PC-3 (cell line): Measurements from ENCODE around the gene RNF20. TPM values are rescaled to one million over a fixed set of nuclear protein-coding genes. Genes with fewer than 3 reads are reported as not detected.

Experiments used
- ATAC-seq: fragments of 200-7000 bp; cut with Tn5 transposase; 2 replicates; pipeline ENCODE4 v1.9.1; 2020; ENCODE audit warnings: mild to moderate bottlenecking, moderate library complexity
- BruUV-seq: library from RNA; stranded (reverse); fragments of 400-500 nt; replicated peaks from 2 replicates; lab custom pipeline; 2021; lab: Mats Ljungman, UMichigan
- CTCF ChIA-PET: fragments of 300-600 bp; sonication (Branson Sonifier 250); formaldehyde crosslinking; loops from one replicate; lab custom pipeline; 2022; ENCODE audit warnings: antibody characterized with exemption; lab: Charles Lee
- POLR2A ChIA-PET: fragments of 300-600 bp; sonication (Branson Sonifier 250); formaldehyde crosslinking; loops from one replicate; lab custom pipeline; 2022; ENCODE audit warnings: antibody characterized with exemption; ENCODE audit not compliant: unreplicated experiment; lab: Charles Lee
- DNase-seq: peaks from one replicate; pipeline ENCODE4 v3.0.0-alpha.2; 2015
- H2AFZ ChIP-seq: fragments of 300-600 bp; sonication (generic); 2 replicates; pipeline ENCODE4 v1.6.0; 2016; ENCODE audit warnings: antibody characterized with exemption, low read length
- H3F3A ChIP-seq: fragments of 300-600 bp; sonication (generic); one replicate; pipeline ENCODE4 v1.6.0; 2017; ENCODE audit warnings: antibody characterized with exemption, low read length, control low read depth, mild to moderate bottlenecking; ENCODE audit not compliant: unreplicated experiment
- H3K27ac ChIP-seq: fragments of 300-600 bp; sonication (generic); 2 replicates; pipeline ENCODE4 v1.5.1; 2016; ENCODE audit warnings: mild to moderate bottlenecking, low read length
- H3K27me3 ChIP-seq: fragments of 300-600 bp; sonication (generic); 2 replicates; pipeline ENCODE4 v1.6.1; 2016; ENCODE audit warnings: low read length, mixed read lengths
- H3K36me3 ChIP-seq: fragments of 300-600 bp; sonication (generic); 2 replicates; pipeline ENCODE4 v1.6.1; 2016; ENCODE audit warnings: low read depth, mixed run types, low read length, mixed read lengths
- H3K4me1 ChIP-seq: fragments of 300-600 bp; sonication (generic); 2 replicates; pipeline ENCODE4 v1.5.1; 2016; ENCODE audit warnings: low read length; ENCODE audit not compliant: insufficient read depth
- H3K4me2 ChIP-seq: fragments of 300-600 bp; sonication (generic); 2 replicates; pipeline ENCODE4 v1.6.0; 2016; ENCODE audit warnings: low read length
- H3K4me3 ChIP-seq: fragments of 300-600 bp; sonication (generic); 2 replicates; pipeline ENCODE4 v1.5.1; 2016; ENCODE audit warnings: mild to moderate bottlenecking, low read length, mixed read lengths
- H3K79me2 ChIP-seq: fragments of 300-600 bp; sonication (generic); 2 replicates; pipeline ENCODE4 v1.6.1; 2017; ENCODE audit warnings: low read length, mixed read lengths
- H3K9ac ChIP-seq: fragments of 300-600 bp; sonication (generic); 2 replicates; pipeline ENCODE4 v1.6.0; 2016; ENCODE audit warnings: mild to moderate bottlenecking, low read length
- H3K9me2 ChIP-seq: fragments of 300-600 bp; sonication (generic); replicated peaks from 2 replicates; pipeline ENCODE4 v1.6.1; 2016; ENCODE audit warnings: mixed run types, low read length, mixed read lengths
- H3K9me3 ChIP-seq: fragments of 300-600 bp; sonication (generic); 2 replicates; pipeline ENCODE4 v1.6.1; 2016; ENCODE audit warnings: low read length, mixed read lengths
- H4K20me1 ChIP-seq: fragments of 300-600 bp; sonication (generic); 2 replicates; pipeline ENCODE4 v1.6.1; 2016; ENCODE audit warnings: low read length, mixed read lengths
- CTCF ChIP-seq: fragments of 300-600 bp; sonication (generic); conservative IDR thresholded peaks from 2 replicates; pipeline ENCODE4 v1.5.1; 2017; ENCODE audit warnings: antibody characterized with exemption, low read depth, mild to moderate bottlenecking, low read length
- EZH2 ChIP-seq: fragments of 300-600 bp; sonication (generic); IDR thresholded peaks from one replicate; pipeline ENCODE4 v1.6.1; 2017; ENCODE audit warnings: antibody characterized with exemption, mild to moderate bottlenecking, low read length; ENCODE audit not compliant: unreplicated experiment
- EZH2phosphoT487 ChIP-seq: fragments of 300-600 bp; sonication (generic); IDR thresholded peaks from 2 replicates; pipeline ENCODE4 v1.6.1; 2018; ENCODE audit warnings: mild to moderate bottlenecking, antibody characterized with exemption, low read length, borderline replicate concordance
- intact Hi-C: fragments of 100-400 bp; cut with micrococcal nuclease; formaldehyde crosslinking; loops from 2 replicates; pipeline ENCODE4 v1.9.0; 2023
- total RNA-seq: library from RNA; depleted of rRNA; stranded (reverse); fragments of >200 nt; gene quantifications from 2 replicates; pipeline ENCODE4 v1.2.3, GENCODE V29; 2014

Gene RNF20
- total RNA-seq, 1 experiment from 2014 or later, result 14.7 TPM

- Histone ChIP-seq H3K79me2 (no peaks in the 10 kb centered on the region), H2AFZ (no peak overlapping the region), H3K9ac (no peak overlapping the region), H3K27me3 (no peaks in the 10 kb centered on the region), H3K4me2 (no peak overlapping the region), H3K36me3 (no peaks in the 10 kb centered on the region), H4K20me1 (no peaks in the 10 kb centered on the region), H3K9me2 (no peaks in the 10 kb centered on the region), H3F3A (no peaks in the 10 kb centered on the region), H3K4me3 (no peak overlapping the region), H3K4me1 (no peaks in the 10 kb centered on the region), H3K9me3 (no peaks in the 10 kb centered on the region), H3K27ac (no peak overlapping the region)
- ChIA-PET CTCF (no interaction called here), POLR2A (no interaction called here)
- intact Hi-C loops, result no loop called here
- TF ChIP-seq CTCF (no peak), EZH2 (no peak), EZH2phosphoT487 (no peak)
- no TSS peak for BruUV-seq
- DNase-seq (no peak), ATAC-seq (no peak)
Observed at GRCh38 chr9:101511009-101511408, 22.6 kb upstream of the RNF20 start.

GRCh38 chr9:101512116-101512515 is 21.5 kb upstream of the RNF20 start:
- no peak overlapping the region for H3K27ac ChIP-seq
- intact Hi-C loops, result no loop called here
- no peak overlapping the region for H3K4me3 ChIP-seq
- H3K9ac ChIP-seq, result no peak overlapping the region
- no peak overlapping the region for H3K4me2 ChIP-seq
- H3K27me3 ChIP-seq, result no peaks in the 10 kb centered on the region
- no peak for TF ChIP-seq EZH2
- no peaks in the 10 kb centered on the region for H3K9me2 ChIP-seq
- DNase-seq (no peak), ATAC-seq (no peak)
- BruUV-seq, result no TSS peak
- H3F3A ChIP-seq, result no peaks in the 10 kb centered on the region
- H4K20me1 ChIP-seq, result no peaks in the 10 kb centered on the region
- H3K79me2 ChIP-seq, result no peaks in the 10 kb centered on the region
- H3K9me3 ChIP-seq, result no peaks in the 10 kb centered on the region
- H3K36me3 ChIP-seq, result no peaks in the 10 kb centered on the region
- H3K4me1 ChIP-seq, result no peaks in the 10 kb centered on the region
- ChIA-PET POLR2A (no interaction called here), CTCF (no interaction called here)
- H2AFZ ChIP-seq, result no peak overlapping the region

GRCh38 chr9:101513351-101513750 is 20.3 kb upstream of the RNF20 start:
- Histone ChIP-seq H3K4me1 (no peaks in the 10 kb centered on the region), H3F3A (no peaks in the 10 kb centered on the region), H3K9me3 (no peaks in the 10 kb centered on the region), H3K9me2 (no peaks in the 10 kb centered on the region), H3K9ac (no peak overlapping the region), H2AFZ (no peak overlapping the region), H3K79me2 (no peaks in the 10 kb centered on the region), H3K27me3 (no peaks in the 10 kb centered on the region), H3K36me3 (no peaks in the 10 kb centered on the region), H3K4me2 (no peak overlapping the region), H3K27ac (no peak overlapping the region), H4K20me1 (no peaks in the 10 kb centered on the region), H3K4me3 (no peak overlapping the region)
- BruUV-seq, result no TSS peak
- no peak for DNase-seq
- POLR2A ChIA-PET, result no interaction called here
- CTCF ChIA-PET, result no interaction called here
- no peak for ATAC-seq
- intact Hi-C loops, result no loop called here
- no peak for TF ChIP-seq CTCF
- no peak for TF ChIP-seq EZH2phosphoT487
- no peak for TF ChIP-seq EZH2
